ENCODE results near the gene ARFGEF3. TPM values are rescaled to one million over a fixed set of nuclear protein-coding genes. Genes with fewer than 3 reads are reported as not detected.
A peak's percentile ranks its signal among the peaks of the same experiment; 100 is the strongest.

ARFGEF3 gene
- total and polyA plus RNA-seq, 2 experiments from 2014 or later: 0.43 to 1.1 TPM

- peak in 1 of 2 donors; percentile 37 for DNase-seq (ENCODE audit: low read depth in 1 of 2, low spot score in 1 of 2)
These were observed 111.0 kb downstream of the ARFGEF3 start for GRCh38 chr6:138272533-138273315.

GRCh38 chr6:138275976-138276375 lies 114.2 kb downstream of the ARFGEF3 start:
- DNase-seq (ENCODE audit: low read depth in 1 of 2, low spot score in 1 of 2): no peak

More at GRCh38 chr6:138272533-138273315, 111.0 kb downstream of the ARFGEF3 start:
- H3K4me1 ChIP-seq (ENCODE audit: low read depth): peaks cover 19% of the 10 kb centered on the region
- H3K9me3 ChIP-seq (ENCODE audit: low read depth): no peaks in the 10 kb centered on the region
- H3K27ac ChIP-seq: no peak overlapping the region
- H3K36me3 ChIP-seq: no peaks in the 10 kb centered on the region
- no peak for TF ChIP-seq CTCF (IDR thresholded peaks at IDR 0.05; ENCODE audit: low read depth, low read length)
- no peak overlapping the region for H3K4me3 ChIP-seq
- peaks cover 24% of the 10 kb centered on the region for H3K27me3 ChIP-seq

DNA sequence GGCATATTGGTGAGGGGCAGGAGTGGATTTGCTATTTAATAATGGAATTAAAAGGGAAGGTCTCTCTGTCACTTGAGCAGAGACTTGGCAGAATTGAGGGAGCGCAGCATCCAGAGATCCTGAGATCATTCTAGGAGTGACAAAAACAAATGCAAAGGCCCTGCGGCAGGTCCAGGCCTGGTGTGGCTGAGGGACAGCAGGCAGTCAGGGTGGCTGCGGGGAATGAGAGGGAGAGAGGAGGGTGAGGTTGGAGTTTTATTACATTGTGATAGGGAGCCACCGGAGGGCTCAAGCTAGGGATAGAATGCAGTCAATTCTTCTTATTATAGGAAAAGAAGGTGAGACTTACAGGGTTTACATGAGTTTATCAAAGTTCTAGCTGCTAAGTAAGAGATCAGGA lies 116.1 kb downstream of the ARFGEF3 start:
- no peak for TF ChIP-seq CTCF (IDR thresholded peaks at IDR 0.05; ENCODE audit: low read depth, low read length)
- peaks cover 6% of the 10 kb centered on the region for H3K27me3 ChIP-seq
- peaks cover 10% of the 10 kb centered on the region for H3K4me1 ChIP-seq (ENCODE audit: low read depth)
- no peaks in the 10 kb centered on the region for H3K36me3 ChIP-seq
- H3K9me3 ChIP-seq (ENCODE audit: low read depth): no peaks in the 10 kb centered on the region
- no peak overlapping the region for H3K4me3 ChIP-seq
- no peak for DNase-seq (ENCODE audit: low read depth in 1 of 2, low spot score in 1 of 2)
- H3K27ac ChIP-seq: no peak overlapping the region

More at GRCh38 chr6:138275976-138276375, 114.2 kb downstream of the ARFGEF3 start:
- H3K36me3 ChIP-seq: no peaks in the 10 kb centered on the region
- H3K9me3 ChIP-seq (ENCODE audit: low read depth): no peaks in the 10 kb centered on the region
- no peak for TF ChIP-seq CTCF (IDR thresholded peaks at IDR 0.05; ENCODE audit: low read depth, low read length)
- no peak overlapping the region for H3K27ac ChIP-seq
- no peak overlapping the region for H3K4me3 ChIP-seq
- peaks cover under 1% of the 10 kb centered on the region for H3K27me3 ChIP-seq
- peaks cover 15% of the 10 kb centered on the region for H3K4me1 ChIP-seq (ENCODE audit: low read depth)

DNA sequence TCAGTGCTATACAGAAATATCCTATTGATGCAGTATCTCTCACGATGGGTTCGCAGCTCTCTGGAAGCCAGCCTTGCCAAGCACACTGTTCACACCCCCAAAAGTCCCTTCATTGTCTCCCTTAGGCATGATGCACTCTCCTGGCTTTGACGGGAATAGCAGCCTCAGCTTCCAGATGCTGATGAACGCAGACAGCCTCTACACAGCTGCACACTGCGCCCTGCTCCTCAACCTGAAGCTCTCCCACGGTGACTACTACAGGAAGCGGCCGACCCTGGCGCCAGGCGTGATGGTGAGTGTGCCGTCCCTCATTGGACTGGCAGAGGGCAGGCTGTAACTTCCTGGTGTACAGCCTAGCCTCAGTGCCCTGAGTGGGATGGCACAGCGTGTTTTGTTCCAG lies 116.6 kb downstream of the ARFGEF3 start:
- Histone ChIP-seq H3K4me3 (no peak overlapping the region), H3K4me1 (ENCODE audit: low read depth) (peaks cover 5% of the 10 kb centered on the region), H3K36me3 (no peaks in the 10 kb centered on the region), H3K27me3 (peaks cover 9% of the 10 kb centered on the region), H3K27ac (no peak overlapping the region), H3K9me3 (ENCODE audit: low read depth) (no peaks in the 10 kb centered on the region)
- peak; percentile 39 to 54 for DNase-seq (ENCODE audit: low read depth in 1 of 2, low spot score in 1 of 2)
- TF ChIP-seq CTCF (IDR thresholded peaks at IDR 0.05; ENCODE audit: low read depth, low read length): peak; percentile 50

- no peak overlapping the region for H3K27ac ChIP-seq
- DNase-seq (ENCODE audit: low read depth in 1 of 2, low spot score in 1 of 2): no peak
- no peak for TF ChIP-seq CTCF (IDR thresholded peaks at IDR 0.05; ENCODE audit: low read depth, low read length)
- no peak overlapping the region for H3K4me3 ChIP-seq
- H3K4me1 ChIP-seq (ENCODE audit: low read depth): no peaks in the 10 kb centered on the region
- H3K27me3 ChIP-seq: peaks cover 15% of the 10 kb centered on the region
- no peaks in the 10 kb centered on the region for H3K36me3 ChIP-seq
- H3K9me3 ChIP-seq (ENCODE audit: low read depth): no peaks in the 10 kb centered on the region
These were observed 124.1 kb downstream of the ARFGEF3 start for GRCh38 chr6:138285800-138286199.
